Left hindlimb (tissue), 1 donor: ENCODE results near the gene ZBTB24.
A peak's percentile ranks its signal among the peaks of the same experiment; 100 is the strongest.
"Not testable (repeated sequence)": the region's sequence is repeated elsewhere in the genome, so short reads cannot be mapped to it uniquely, and the experiment has no call there.

Experiments used
- DNase-seq: peaks from one replicate; pipeline ENCODE4 v3.0.0-alpha.2; 2018

ZBTB24 gene

DNA sequence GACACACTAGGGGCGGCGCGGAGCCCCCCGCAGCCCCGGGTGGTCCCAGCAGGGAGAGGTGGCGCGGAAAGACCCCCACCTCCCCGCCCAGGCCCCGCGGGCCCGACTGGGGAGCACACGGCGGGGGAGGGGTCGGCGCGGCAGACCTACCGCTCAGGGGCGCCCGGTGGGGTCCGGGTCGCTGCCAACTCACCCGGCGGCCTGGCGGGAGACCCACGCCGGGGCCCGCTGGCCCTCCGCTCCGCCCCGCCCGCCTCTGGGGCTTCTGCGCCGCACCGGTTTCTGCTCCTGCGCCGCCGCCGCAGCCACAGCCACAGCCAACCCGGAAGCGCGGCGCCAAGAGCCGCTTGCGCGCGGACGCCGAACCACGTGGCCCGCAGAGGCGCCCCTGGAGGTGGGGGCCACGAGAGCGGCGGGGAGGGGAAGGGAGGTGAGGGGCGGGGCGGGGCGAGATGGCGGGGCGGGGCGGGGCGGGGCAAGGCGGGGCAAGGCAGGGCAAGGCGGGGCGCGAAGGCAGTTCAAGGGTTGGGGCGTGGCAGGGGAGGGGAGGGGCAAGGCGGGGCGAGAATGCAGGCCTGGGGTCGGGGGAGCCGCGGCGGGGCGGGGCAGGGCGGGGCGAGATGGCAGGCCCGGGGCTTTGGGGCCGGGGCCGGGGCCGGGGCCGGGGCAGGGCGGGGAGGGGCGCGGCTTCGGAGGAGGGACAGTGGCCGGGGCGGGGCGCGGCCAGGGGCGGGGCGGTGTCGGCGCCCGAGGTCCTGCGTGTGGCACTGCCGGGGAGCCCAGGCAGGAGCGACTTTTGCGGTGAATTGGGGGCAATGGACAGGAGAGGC, at the start of gene ZBTB24:
ZBTB24 (minus strand) TSS at position 315 of the 830 bp plus-strand sequence. CDS start 1,193 bp downstream, outside the sequence.
- DNase-seq: peak; percentile 93

GRCh38 chr6:109531446-109531845, 48.4 kb upstream of the ZBTB24 start:
- no peak for DNase-seq

GRCh38 chr6:109527989-109528388, 45.0 kb upstream of the ZBTB24 start:
- no peak for DNase-seq

DNA sequence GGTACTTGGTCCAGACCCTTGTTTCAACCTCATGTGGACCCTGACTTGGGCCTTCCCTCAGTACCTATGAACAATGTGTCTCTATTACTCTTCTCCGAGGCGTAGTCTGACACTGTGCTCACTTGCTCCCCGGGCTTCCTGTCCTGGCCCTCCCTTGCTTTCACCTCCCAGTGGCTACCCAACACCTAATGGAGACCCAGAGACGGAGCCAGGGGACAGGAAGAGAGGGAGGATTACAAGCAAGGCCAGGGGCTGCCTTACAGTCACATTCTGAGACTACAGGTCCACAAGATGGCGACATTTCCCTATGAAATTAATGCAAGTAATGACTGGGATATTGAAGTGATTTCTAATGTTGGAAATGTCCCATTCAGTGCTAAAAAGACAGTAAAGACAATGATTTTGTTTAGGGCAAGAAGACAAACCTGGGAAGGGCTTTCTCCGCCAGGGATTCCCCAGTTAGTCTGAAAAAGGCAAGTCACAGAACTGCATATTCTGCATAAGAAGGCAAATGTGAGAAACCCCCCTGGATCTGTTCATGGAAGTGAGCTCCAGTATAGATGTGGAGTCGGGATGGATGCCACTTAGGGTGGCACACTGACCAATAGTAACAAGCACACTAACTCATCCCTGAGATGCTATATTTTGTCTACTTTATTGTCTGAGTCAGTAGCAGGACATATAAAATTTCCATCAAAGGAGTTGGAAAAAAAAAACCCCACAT, 44.0 kb upstream of the ZBTB24 start:
- DNase-seq: no peak

DNA sequence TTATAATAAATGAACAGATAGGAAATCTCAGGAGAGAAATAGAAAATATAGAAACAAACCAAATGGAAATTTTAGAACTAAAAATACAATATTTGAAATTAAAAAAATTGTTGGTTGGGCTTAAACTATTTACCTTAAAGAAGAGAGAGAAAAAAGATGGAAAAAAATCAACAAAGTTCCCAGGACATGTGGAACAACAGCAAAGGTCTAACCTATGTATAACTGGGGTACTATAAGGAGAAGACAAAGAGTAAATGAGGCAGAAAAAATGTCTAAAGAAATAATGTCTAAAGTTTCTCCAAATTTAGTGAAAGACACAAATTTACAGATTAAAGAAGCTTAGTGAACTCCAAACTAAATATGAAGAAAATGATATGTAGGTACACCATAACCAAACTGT, 41.1 kb upstream of the ZBTB24 start:
- DNase-seq: no peak

DNA sequence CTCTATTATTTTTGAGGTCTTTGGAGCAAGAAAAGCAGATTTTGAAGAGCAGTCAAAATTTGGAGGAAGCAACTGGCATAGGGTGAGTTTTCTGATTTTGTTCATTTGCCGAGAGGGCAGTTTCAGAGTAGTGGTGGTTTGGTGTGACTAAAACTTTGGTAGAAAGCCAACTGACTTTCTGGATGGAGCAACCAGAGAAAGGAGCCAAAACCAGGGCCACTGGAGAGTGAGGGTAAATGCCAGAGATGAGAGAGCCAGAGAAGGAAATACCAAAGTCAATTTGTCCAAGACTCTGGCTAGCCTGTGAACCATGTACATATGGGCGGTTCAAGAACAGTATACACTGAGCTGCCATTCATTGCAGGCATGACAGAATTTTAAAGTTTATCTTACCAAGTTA, 40.5 kb upstream of the ZBTB24 start:
- DNase-seq: no peak

DNA sequence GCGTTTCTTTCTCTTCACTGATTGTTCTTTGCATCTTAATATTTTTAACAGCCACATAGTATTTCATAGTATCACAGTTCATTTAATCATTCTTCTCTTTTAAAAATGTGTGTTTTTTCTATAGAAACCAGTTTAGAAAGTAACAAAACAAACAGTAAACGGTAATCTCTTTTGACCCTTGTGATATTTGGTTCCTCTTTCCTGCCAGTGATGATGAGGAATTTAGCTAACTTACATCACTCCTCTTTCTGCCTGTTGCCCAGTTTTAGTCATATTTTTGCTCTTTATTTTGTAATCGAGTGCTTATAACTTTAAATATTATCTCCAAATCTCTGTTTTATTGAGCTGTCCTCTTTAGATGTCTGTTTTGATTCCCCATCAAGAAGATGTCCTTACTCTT, 38.1 kb upstream of the ZBTB24 start:
- DNase-seq: no peak

- not testable (repeated sequence) for DNase-seq
Measured at GRCh38 chr6:109519647-109520046, 36.6 kb upstream of the ZBTB24 start.

DNA sequence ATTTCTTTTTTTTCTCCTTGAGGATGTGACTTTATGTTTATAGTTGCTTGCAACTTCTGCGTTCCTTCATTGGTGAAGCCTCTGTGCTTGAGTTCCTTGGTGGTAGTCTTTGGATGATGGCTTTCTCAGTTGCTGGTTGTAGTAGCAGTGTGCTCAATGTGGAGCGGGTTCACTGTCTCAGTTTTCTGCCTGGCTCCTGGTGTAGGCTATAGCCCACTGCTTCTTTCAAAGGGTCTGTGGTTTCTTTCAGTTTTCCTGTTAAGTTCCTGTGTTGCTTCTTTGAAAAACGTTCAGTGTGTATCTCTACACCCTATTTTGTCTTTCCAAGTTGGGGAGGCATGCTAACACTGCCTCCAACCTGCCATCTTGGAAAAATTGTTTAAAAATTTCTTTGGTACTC, 33.9 kb upstream of the ZBTB24 start:
- no peak for DNase-seq

GRCh38 chr6:109515781-109516409, 32.9 kb upstream of the ZBTB24 start:
- DNase-seq: no peak

- DNase-seq: no peak
Measured at GRCh38 chr6:109514946-109515345, 31.9 kb upstream of the ZBTB24 start.

- DNase-seq: no peak
Measured at GRCh38 chr6:109513571-109514071, 30.6 kb upstream of the ZBTB24 start.

DNA sequence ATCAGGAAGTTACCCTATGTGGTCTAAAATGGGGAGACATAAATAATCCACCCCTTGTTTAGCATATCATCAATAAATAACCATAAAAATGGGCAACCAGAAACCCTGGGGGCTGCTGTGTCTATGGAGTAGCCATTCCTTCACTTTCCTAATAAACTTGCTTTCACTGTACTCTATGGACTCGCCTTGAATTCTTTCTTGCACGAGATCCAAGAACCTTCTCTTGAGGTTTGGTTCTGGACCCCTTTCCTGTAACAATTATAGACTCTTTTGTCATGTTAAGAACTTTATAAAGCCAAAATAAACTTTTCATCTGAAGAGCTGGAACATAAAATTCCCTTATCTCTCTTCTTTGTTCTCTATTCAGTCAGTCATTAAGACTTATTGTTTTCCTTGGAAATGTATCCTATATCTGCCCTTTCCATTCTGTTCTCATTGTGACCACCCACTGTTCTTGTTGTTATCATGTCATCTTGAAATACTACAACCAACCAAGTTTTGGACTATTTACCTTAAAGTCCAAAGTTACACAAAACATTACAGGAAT, 29.3 kb upstream of the ZBTB24 start:
- DNase-seq: no peak

GRCh38 chr6:109511832-109512231, 28.8 kb upstream of the ZBTB24 start:
- DNase-seq: no peak

- DNase-seq: no peak
Measured at GRCh38 chr6:109510358-109510757, 27.3 kb upstream of the ZBTB24 start.

- no peak for DNase-seq
Measured at GRCh38 chr6:109508166-109508860, 25.3 kb upstream of the ZBTB24 start.

- DNase-seq: no peak
Measured at GRCh38 chr6:109507490-109508072, 24.6 kb upstream of the ZBTB24 start.

- DNase-seq: no peak
Measured at GRCh38 chr6:109506841-109507240, 23.8 kb upstream of the ZBTB24 start.

- DNase-seq: no peak
Measured at GRCh38 chr6:109506314-109506713, 23.3 kb upstream of the ZBTB24 start.

DNA sequence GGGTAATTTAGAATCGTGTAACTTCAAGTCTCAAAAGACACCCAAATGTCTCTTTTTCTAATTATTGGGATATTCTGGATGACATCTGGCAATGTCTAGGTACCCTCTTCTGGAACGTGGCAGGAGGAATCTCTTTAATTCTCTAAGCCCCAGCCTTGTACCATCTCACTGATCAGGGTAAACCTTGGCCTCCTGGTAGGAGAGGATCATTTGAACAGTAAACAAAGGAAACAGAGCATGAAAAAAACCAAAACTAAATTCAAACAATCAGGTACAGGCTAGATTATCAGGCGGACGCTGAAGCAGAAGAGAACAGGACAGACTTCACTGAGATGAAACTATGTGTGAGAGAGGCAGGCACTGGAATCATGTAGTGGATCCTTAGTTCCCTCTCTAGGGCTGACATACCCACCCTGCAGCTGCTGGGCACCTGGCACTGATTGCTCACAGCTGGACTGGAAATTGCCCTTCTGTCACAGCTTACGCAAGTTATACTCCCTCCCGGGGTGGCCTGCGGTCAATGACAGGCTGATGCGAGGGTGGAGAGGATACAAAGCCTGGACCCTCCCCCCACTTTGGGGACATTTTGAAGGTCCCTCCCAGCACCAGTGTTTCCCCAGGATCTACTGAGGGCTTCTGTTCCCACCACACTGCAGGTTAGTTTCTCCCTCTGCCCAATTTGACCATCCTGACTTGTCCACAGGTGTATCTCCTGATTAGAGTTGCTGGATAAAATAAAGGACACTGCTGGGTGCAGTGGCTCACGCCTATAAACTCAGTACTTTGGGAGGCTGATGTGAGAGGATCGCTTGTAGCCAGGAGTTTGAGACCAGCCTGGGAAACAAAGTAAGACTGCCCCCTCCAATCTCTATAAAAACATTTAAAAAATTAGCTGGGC, 20.6 kb upstream of the ZBTB24 start:
- peak; percentile 45 for DNase-seq

DNA sequence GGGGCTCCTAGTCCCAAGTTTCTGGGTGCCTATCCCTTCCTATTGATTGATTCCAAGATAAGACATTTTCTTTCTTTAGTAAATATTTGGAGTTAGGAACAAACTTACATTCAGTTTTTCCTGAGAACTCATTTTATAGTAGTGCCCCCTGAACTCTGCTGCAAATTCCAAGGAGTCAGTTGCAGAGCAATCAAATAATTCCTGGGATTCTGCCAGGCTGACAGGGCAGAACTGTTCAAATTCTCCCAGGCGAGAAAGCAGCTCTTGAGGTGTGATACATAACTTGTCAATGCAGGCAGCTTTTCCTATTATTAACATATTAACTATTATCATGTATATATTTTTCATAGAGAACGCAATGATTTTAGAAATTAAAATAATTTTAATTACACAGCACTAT, 15.9 kb upstream of the ZBTB24 start:
- no peak for DNase-seq
